OCI-LY3 (cell line): ENCODE results near the gene ADAM11.

Source experiments
- EZH2phosphoT487 ChIP-seq: fragments of 200-600 bp; shearing (Covaris generic); IDR thresholded peaks from 2 replicates; pipeline ENCODE4 v1.6.1; 2018; ENCODE audit warnings: antibody characterized with exemption, mixed run types, low read depth
- TF ChIP-seq, protein P1 (sequence below): fragments of 200-600, 300-600 bp; sonication (generic); IDR thresholded peaks from 2 replicates; pipeline ENCODE4 v1.5.1; 2014; ENCODE audit warnings: antibody characterized with exemption, low read length, low read depth

GRCh38 chr17:44830359-44831288, 71.8 kb downstream of the ADAM11 start:
- TF ChIP-seq, protein P1, sequence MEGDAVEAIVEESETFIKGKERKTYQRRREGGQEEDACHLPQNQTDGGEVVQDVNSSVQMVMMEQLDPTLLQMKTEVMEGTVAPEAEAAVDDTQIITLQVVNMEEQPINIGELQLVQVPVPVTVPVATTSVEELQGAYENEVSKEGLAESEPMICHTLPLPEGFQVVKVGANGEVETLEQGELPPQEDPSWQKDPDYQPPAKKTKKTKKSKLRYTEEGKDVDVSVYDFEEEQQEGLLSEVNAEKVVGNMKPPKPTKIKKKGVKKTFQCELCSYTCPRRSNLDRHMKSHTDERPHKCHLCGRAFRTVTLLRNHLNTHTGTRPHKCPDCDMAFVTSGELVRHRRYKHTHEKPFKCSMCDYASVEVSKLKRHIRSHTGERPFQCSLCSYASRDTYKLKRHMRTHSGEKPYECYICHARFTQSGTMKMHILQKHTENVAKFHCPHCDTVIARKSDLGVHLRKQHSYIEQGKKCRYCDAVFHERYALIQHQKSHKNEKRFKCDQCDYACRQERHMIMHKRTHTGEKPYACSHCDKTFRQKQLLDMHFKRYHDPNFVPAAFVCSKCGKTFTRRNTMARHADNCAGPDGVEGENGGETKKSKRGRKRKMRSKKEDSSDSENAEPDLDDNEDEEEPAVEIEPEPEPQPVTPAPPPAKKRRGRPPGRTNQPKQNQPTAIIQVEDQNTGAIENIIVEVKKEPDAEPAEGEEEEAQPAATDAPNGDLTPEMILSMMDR = no peak
- no peak for TF ChIP-seq EZH2phosphoT487
